ENCODE data around the gene PCK1. TPM values are rescaled to one million over a fixed set of nuclear protein-coding genes. Genes with fewer than 3 reads are reported as not detected.

PCK1 gene
- total RNA-seq, 1 experiment from 2014 or later = 0.49 TPM

DNA sequence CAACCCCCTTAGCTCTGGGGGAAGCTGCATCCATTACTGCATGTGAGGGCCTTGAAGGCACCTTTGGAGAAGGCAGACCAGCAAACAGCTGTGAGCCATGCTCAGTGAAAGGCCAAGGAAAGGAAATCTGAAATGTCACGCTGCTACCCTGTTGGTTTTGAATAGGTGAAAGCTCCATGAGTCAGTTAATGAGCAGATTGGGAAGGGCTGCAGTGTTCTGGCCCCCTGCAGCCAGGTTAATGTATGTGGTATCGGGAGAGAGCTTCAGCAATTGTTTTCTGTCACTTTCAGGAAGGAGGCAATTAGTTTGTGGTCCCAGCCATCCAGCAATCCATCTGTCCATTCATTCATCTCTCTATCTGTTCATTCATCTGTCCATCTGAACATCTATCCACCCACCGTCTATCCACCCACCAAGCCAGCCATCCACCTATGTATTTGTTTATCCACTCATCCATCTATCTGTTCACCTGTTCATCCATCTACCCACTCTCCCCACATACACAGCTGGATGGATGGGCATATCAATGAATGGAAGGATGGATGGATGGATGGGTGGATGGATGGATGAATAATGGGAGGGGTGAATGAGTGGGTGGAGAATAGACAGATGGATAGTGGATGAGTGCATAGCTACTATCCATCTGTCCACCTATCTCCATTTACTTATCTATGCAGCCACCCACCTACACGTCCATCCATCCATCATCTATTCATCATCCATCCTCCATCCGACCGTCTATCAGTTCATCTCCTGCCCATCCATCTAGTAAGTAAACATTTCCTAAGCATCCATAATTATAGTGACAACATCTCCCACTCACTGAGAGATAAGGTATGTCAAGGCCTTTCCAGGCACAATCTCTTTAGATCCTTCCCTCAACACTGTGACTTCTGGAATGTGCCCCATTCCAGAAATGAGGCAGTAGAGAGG is 16.0 kb downstream of the PCK1 start (continued):
- TF ChIP-seq POLR2A (IDR thresholded peaks at IDR 0.05; ENCODE audit: borderline replicate concordance, extremely low read depth, insufficient read depth, insufficient read length) = no peak
- TF ChIP-seq, protein P1, sequence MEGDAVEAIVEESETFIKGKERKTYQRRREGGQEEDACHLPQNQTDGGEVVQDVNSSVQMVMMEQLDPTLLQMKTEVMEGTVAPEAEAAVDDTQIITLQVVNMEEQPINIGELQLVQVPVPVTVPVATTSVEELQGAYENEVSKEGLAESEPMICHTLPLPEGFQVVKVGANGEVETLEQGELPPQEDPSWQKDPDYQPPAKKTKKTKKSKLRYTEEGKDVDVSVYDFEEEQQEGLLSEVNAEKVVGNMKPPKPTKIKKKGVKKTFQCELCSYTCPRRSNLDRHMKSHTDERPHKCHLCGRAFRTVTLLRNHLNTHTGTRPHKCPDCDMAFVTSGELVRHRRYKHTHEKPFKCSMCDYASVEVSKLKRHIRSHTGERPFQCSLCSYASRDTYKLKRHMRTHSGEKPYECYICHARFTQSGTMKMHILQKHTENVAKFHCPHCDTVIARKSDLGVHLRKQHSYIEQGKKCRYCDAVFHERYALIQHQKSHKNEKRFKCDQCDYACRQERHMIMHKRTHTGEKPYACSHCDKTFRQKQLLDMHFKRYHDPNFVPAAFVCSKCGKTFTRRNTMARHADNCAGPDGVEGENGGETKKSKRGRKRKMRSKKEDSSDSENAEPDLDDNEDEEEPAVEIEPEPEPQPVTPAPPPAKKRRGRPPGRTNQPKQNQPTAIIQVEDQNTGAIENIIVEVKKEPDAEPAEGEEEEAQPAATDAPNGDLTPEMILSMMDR (IDR thresholded peaks at IDR 0.05 in 2 of 3, conservative IDR thresholded peaks at IDR 0.05 in 1 of 3; ENCODE audit: borderline replicate concordance in 1 of 3, insufficient read depth in 1 of 3, low read depth in 2 of 3, low read length in 2 of 3) = no peak
- no peak for TF ChIP-seq ATF3 (IDR thresholded peaks at IDR 0.05)

- Histone ChIP-seq H3K4me1 (ENCODE audit: control insufficient read depth in 1 of 2, insufficient read depth in 2 of 2, low read length in 2 of 2) (no peaks in the 10 kb centered on the region), H3K27me3 (ENCODE audit: insufficient read depth, low read length) (peaks cover 66% of the 10 kb centered on the region), H4K20me1 (ENCODE audit: insufficient read depth) (no peaks in the 10 kb centered on the region), H3K9ac (ENCODE audit: low read length) (no peak overlapping the region), H3K9me3 (ENCODE audit: control insufficient read depth in 1 of 2, insufficient read depth in 1 of 2, low read depth in 1 of 2, low read length in 2 of 2) (no peaks in the 10 kb centered on the region), H3K9me2 (ENCODE audit: insufficient read depth) (no peaks in the 10 kb centered on the region), H3K36me3 (ENCODE audit: control insufficient read depth in 1 of 2, insufficient read depth in 2 of 2, low read length in 2 of 2) (no peaks in the 10 kb centered on the region), H2AFZ (ENCODE audit: low read depth, low read length, poor library complexity, severe bottlenecking) (no peak overlapping the region), H3K4me2 (ENCODE audit: low read length) (no peak overlapping the region), H3K27ac (ENCODE audit: low read depth, low read length) (no peak overlapping the region), H3K4me3 (replicated peaks in 1 of 2; ENCODE audit: low read depth in 1 of 2, low read length in 2 of 2) (no peak overlapping the region), H3K79me2 (ENCODE audit: insufficient read depth, low read length) (no peaks in the 10 kb centered on the region)
- ChIA-PET POLR2A (no interaction called here), RAD21 (ENCODE audit: low non-redundant PET in 1 of 2, low total read pairs in 2 of 2, uncharacterized antibody in 2 of 2, unreplicated experiment in 2 of 2) (no interaction called here), CTCF (interaction anchor here (1.1 kb wide), 1 partner anchor 56 kb away, joined by 4 read pairs; no protein-coding TSS in a partner anchor)
- BruUV-seq (replicated peaks) = no TSS peak
- intact Hi-C loops (cut with micrococcal nuclease) = no loop called here
- no peak for ATAC-seq
- DNase-seq (ENCODE audit: low read depth, low spot score) = no peak
- no peak for TF ChIP-seq RAD21 (IDR thresholded peaks at IDR 0.05; ENCODE audit: low read depth)
- no peak for TF ChIP-seq SRF (IDR thresholded peaks at IDR 0.05; ENCODE audit: low read depth)
- no peak for TF ChIP-seq ATF3 (IDR thresholded peaks at IDR 0.05)
- TF ChIP-seq ELF1 (IDR thresholded peaks at IDR 0.05; ENCODE audit: borderline replicate concordance, low read depth) = no peak
- TF ChIP-seq TCF7L2 (IDR thresholded peaks at IDR 0.05; ENCODE audit: borderline replicate concordance, extremely low read depth, insufficient read depth, insufficient read length) = no peak
Observed at GRCh38 chr20:57577679-57578475, 17.0 kb downstream of the PCK1 start.

Data from HCT116 (cell line).